Skeletal muscle tissue (tissue), 4 donors: ENCODE data around the gene DOHH. TPM values are rescaled to one million over a fixed set of nuclear protein-coding genes. Genes with fewer than 3 reads are reported as not detected.
A peak's percentile ranks its signal among the peaks of the same experiment; 100 is the strongest.

Experiments used
- H3K27ac ChIP-seq: one replicate; pipeline ENCODE4 v1.7.0; 2013; ENCODE audit warnings: mild to moderate bottlenecking, low read depth, low read length, inconsistent platforms
- H3K27me3 ChIP-seq, 3 donors: one replicate each; pipeline ENCODE4 v1.7.0; 2013; ENCODE audit warnings: low read length in 3 of 3; ENCODE audit not compliant: control insufficient read depth in 3 of 3, insufficient read depth in 3 of 3
- H3K36me3 ChIP-seq, 3 donors: one replicate each; pipeline ENCODE4 v1.7.0; 2013; ENCODE audit warnings: low read length in 3 of 3; ENCODE audit not compliant: control insufficient read depth in 3 of 3, insufficient read depth in 3 of 3
- H3K4me1 ChIP-seq, 3 donors: one replicate each; pipeline ENCODE4 v1.7.0; 2013; ENCODE audit warnings: low read length in 3 of 3, mild to moderate bottlenecking in 3 of 3; ENCODE audit not compliant: control insufficient read depth in 3 of 3, insufficient read depth in 3 of 3
- H3K4me3 ChIP-seq, 3 donors: one replicate each; pipeline ENCODE4 v1.7.0; 2013; ENCODE audit warnings: low read length in 3 of 3
- H3K9ac ChIP-seq, 3 donors: one replicate each; pipeline ENCODE4 v1.7.0; 2013; ENCODE audit warnings: low read length in 3 of 3, mild to moderate bottlenecking in 3 of 3, moderate library complexity in 2 of 3, low read depth in 1 of 3
- H3K9me3 ChIP-seq, 3 donors: one replicate each; pipeline ENCODE4 v1.7.0; 2013; ENCODE audit warnings: low read length in 3 of 3; ENCODE audit not compliant: control insufficient read depth in 3 of 3
- total RNA-seq: library from RNA; depleted of rRNA; stranded (reverse); fragments of >200 nt; gene quantifications from one replicate; pipeline ENCODE4 v1.2.3, GENCODE V29; 2014
- donor health status: Osteomylitis.

The DOHH gene
- total RNA-seq, 1 donor from 2014 or later, result 9.4 TPM

DNA sequence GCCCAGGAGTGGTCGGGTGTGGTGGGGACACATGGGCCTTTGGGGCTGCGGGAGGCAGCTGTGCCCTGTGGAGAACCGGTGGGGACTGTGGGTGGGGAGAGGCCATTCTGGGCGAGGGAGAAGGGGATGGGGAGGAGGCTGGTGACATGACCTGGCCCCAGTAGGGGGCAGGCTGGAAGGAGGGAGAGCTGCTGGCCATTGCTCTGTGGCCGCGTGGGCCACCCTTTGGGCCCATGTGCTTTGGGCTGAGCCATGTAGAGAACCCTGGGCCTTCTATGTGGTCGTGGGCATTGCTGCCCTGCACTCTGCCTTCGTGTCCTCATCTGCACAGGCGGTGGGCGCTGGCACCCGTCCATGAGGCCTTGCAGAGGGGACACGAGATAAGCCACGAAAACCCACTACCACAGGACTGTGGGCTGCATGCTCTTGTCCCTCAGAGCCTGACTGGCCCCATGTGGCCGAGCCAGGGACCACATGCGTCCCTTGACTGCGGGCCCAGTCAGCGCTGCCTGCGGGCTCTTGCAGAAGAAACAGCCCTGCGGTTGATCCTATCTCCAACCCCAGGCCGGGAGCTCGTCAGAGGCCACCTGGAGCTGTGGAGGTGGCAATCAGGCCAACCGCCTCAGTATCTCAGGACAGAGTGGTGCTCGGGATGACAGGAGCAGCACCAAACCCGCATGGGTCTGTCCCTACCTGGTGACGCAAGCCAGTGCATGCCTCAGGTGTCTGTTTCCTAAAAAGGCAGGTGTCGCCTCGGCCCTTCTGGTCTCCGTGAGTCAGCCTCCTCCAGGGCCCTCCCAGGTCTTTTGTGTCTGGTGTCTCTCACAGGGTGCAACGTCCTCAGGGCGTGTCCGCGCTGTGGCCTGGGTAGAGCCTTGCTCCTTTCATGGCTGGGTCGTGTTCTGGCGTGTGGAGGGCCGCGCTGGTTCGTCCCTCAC, 20.0 kb upstream of the DOHH start:
- Histone ChIP-seq H3K9me3 (no peaks in the 10 kb centered on the region), H3K36me3 (peaks cover 18 to 26% (median 25%) of the 10 kb centered on the region in 3 donors), H3K27me3 (no peaks in the 10 kb centered on the region), H3K4me3 (no peak overlapping the region), H3K9ac (no peak overlapping the region), H3K4me1 (peaks cover 14 to 16% (median 14%) of the 10 kb centered on the region in 3 donors), H3K27ac (no peak overlapping the region)

DNA sequence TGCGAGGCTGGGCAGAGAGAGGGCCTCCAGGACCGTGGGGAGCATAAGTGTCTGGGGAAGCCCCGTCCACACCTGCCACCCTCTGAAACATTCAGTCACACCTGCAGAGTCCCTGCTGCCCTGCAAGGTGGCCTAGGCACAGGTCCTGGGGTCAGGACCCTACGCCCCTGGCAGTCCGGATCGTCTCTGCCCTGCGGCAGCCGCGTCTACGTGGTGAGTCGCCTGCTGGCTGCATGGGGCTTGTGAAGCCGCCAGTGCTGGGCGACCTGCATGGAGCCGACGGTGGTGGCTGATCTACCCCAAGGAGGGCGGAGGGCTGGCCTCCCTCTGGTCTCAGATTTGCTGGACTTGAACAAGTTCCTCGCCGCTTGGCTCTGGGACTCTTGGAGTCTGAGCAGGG, 18.7 kb upstream of the DOHH start:
- Histone ChIP-seq H3K36me3 (peaks cover 13 to 17% (median 14%) of the 10 kb centered on the region in 3 donors), H3K27ac (no peak overlapping the region)

DNA sequence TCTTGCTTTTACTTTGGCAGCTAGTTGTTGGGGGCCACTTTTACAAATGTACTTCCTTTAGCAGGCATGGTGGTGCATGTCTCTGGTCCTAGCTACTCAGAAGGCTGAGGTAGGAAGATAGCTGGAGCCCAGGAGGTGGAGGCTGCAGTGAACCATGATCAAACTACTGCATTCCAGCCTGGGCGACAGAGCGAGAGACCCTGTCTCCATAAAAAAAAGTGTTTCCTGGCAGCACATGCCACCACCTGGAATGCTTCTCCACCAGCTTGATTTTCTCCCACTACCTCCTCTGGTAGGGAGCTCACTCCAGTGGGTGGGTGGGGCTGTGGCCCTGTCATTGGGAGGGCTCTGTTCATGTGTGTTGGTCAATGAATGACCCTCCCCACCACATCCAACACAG, 18.2 kb upstream of the DOHH start:
- Histone ChIP-seq H3K4me3 (no peak overlapping the region), H3K9ac (no peak overlapping the region), H3K36me3 (peaks cover 11 to 14% (median 11%) of the 10 kb centered on the region in 3 donors), H3K9me3 (no peaks in the 10 kb centered on the region), H3K27ac (no peak overlapping the region), H3K4me1 (peaks cover 17 to 22% (median 18%) of the 10 kb centered on the region in 3 donors), H3K27me3 (no peaks in the 10 kb centered on the region)

More for the DNA sequence above, 18.7 kb upstream of the DOHH start:
- Histone ChIP-seq H3K4me1 (peaks cover 17 to 18% (median 18%) of the 10 kb centered on the region in 3 donors), H3K27me3 (no peaks in the 10 kb centered on the region), H3K4me3 (no peak overlapping the region), H3K9me3 (no peaks in the 10 kb centered on the region), H3K9ac (no peak overlapping the region)

DNA sequence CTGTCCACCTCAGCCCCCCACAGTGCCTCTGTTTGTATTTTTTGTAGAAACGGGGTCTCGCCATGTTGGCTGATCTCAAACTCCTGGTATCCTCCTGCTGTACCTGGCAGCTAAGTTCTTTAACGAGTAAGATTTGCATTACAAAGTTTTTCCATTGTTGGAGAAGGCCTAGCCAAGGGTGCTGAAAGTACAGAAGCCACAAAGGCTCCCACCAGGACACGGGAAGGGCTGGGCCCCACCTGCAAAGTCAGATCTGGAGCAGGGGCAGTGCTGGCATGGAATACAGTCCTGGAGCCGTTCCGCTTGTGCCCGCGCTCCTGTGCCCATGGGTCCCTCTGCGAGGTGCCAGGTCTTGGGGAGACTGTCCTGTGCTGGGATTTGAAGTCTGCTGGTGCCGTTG, 17.8 kb upstream of the DOHH start:
- no peak overlapping the region for H3K27ac ChIP-seq
- H3K36me3 ChIP-seq, result peaks cover 7 to 10% (median 7%) of the 10 kb centered on the region in 3 donors
- no peaks in the 10 kb centered on the region for H3K9me3 ChIP-seq
- no peaks in the 10 kb centered on the region for H3K27me3 ChIP-seq
- peaks cover 20 to 26% (median 21%) of the 10 kb centered on the region in 3 donors for H3K4me1 ChIP-seq
- no peak overlapping the region for H3K4me3 ChIP-seq
- no peak overlapping the region for H3K9ac ChIP-seq

DNA sequence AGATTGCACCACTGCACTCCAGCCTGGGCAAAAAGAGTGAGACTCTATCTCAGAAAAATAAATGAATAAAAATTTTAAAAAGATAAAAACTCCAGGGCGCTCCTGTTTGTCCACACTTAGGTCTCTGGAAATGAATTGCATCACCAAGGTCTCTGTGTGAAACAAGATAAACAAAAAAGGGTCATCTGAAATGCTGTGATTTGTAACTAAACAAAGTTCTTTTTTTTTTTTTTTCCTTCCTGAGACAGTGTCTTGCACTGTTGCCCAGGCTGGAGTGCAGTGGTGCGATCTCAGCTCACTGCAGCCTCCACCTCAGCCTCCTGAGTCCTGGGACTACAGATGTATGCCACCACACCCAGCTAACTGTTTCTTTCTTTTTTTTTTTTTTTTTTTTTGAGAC, 17.2 kb upstream of the DOHH start:
- Histone ChIP-seq H3K4me1 (peaks cover 22 to 31% (median 22%) of the 10 kb centered on the region in 3 donors), H3K4me3 (no peak overlapping the region), H3K27ac (no peak overlapping the region)

DNA sequence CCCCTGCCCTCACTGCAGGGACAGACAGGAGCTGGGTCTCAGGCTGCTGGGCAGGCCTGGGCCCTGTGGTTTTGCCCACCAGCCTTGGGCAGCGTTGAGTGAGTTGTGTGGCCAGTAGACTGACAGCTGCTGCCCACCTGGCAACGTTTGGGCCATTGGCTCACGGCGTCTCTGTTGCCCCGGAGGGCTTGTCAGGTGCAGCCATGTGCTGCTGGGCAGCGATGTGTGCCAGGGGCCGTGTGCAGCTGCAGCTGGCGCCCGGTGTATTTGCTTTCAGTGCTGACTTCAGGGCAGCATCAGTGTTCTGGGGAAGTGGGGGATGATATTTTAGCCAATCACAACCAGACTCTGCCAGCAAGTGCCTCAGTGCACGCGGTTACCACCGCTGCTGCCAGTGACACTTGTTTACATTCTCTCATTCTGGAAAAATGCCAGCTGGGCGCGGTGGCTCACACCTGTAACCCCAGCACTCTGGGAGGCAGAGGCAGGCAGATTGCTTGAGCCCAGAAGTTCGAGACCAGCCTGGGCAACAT, 16.3 kb upstream of the DOHH start:
- Histone ChIP-seq H3K9ac (peak overlapping the region in 1 of 3 donors; percentile 50), H3K4me3 (no peak overlapping the region)

More for the DNA sequence above, 17.2 kb upstream of the DOHH start:
- no peaks in the 10 kb centered on the region for H3K27me3 ChIP-seq
- no peaks in the 10 kb centered on the region for H3K9me3 ChIP-seq
- H3K9ac ChIP-seq, result no peak overlapping the region
- peaks cover 6 to 8% (median 7%) of the 10 kb centered on the region in 3 donors for H3K36me3 ChIP-seq

DNA sequence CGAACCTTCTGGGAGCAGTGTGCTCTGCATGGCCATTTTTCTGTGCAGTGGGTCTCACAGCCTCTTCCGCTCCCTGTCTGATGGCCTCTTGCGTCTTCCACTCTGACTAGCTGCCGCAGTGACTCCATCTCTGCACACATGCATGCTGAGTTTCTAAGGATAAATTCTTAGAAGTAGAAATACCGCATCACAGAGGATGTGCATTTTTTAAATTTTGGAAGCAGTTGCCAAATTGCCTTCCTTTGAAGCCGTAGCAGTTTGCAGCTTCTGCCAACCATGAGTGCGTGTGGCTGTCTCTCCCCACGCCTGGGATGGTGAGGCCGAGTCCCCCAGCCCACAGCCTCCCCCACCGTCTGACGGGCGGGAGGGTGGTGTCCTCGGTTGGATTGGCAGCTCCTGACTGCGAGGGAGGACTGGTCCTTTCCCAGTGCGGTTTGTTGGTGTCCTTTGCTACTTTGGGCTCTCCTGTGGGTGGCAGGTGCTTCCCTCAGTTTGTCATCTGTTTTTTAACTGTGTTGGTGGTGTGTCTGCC, 15.5 kb upstream of the DOHH start:
- Histone ChIP-seq H3K4me3 (no peak overlapping the region), H3K27ac (peak overlapping the region; percentile 64), H3K9ac (peak overlapping the region in 1 of 3 donors; percentile 50), H3K27me3 (no peaks in the 10 kb centered on the region), H3K4me1 (peaks cover 27 to 44% (median 28%) of the 10 kb centered on the region in 3 donors), H3K36me3 (peaks cover 2 to 7% (median 7%) of the 10 kb centered on the region in 3 donors), H3K9me3 (no peaks in the 10 kb centered on the region)

More for the DNA sequence above, 16.3 kb upstream of the DOHH start:
- peaks cover 26 to 39% (median 28%) of the 10 kb centered on the region in 3 donors for H3K4me1 ChIP-seq
- H3K36me3 ChIP-seq, result peaks cover 3 to 7% (median 5%) of the 10 kb centered on the region in 3 donors
- peak overlapping the region; percentile 64 for H3K27ac ChIP-seq
- no peaks in the 10 kb centered on the region for H3K9me3 ChIP-seq
- H3K27me3 ChIP-seq, result no peaks in the 10 kb centered on the region

DNA sequence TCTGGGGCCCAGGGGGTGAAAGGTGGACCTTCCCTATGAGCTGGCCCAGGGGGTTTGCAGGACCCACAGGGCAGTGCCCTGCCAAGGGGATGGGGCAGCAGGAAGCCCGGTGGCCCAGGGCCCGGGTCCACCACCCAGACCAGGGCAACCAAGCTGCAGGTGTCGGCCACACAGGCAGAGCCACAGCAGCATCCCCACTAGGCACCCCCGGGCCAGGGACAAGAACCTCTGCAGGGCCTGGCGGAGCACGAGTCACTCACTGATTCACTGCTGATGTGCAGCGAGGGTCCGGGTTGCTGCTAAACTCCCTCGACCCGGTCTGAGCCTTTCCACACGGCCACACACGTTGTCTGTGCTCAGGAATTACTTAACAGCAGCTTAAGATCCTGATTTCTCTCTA, 14.5 kb upstream of the DOHH start:
- H3K9ac ChIP-seq, result no peak overlapping the region
- no peak overlapping the region for H3K27ac ChIP-seq
- no peak overlapping the region for H3K4me3 ChIP-seq
- H3K36me3 ChIP-seq, result peaks cover under 1 to 8% (median 7%) of the 10 kb centered on the region in 3 donors
- H3K27me3 ChIP-seq, result no peaks in the 10 kb centered on the region
- H3K4me1 ChIP-seq, result peaks cover 27 to 44% (median 28%) of the 10 kb centered on the region in 3 donors
- no peaks in the 10 kb centered on the region for H3K9me3 ChIP-seq

DNA sequence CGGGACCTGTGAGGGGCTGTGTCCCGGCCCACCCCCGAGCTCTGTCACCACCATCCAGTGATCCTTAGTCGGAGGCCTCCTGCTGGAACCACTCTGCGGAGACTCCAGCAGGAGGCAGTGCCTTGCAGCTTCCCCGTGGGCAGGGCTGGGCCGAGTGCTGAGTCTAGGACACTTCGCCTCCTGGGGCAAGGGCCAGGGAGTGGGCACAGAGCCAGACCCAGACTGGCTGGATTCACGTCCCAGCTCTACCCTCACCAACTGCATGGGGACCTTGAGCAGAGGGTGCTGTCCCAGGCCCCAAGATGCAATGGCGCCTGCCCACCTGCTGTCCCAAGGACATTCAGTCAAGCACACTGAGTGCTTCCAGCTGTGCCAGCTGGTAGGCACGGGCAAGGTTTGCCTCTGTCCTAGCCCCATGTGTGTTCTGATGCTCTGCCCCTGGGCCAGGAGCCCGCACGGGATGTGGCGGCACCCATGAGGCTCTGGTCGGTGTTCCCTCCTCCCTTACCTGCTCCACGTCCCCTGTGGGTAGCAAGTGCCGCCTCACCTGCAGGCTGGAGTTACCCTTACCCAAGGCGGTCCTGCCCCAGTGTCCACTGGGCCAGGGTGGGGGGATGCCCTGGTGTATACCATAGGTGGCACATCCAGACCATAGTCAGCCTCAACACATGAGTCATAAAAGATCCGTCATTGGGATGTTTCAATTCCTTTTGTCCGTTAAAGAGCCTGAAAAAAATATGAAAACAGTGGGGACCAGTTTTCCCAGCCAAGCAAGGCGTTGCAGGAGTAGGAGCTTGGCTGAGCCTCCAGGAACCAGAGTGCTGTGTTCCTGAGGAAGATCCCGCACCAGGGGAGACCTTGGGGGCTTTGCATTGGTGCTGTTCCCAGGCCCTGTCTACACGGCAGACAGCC, 13.0 kb upstream of the DOHH start:
- Histone ChIP-seq H3K36me3 (peaks cover 2 to 8% (median 8%) of the 10 kb centered on the region in 3 donors), H3K4me3 (no peak overlapping the region), H3K4me1 (peaks cover 27 to 54% (median 28%) of the 10 kb centered on the region in 3 donors), H3K27me3 (no peaks in the 10 kb centered on the region), H3K9ac (peak overlapping the region in 1 of 3 donors; percentile 25), H3K27ac (no peak overlapping the region), H3K9me3 (no peaks in the 10 kb centered on the region)
